Stimulated activated CD8-positive, alpha-beta memory T cell treated with anti-CD3 and anti-CD28 coated beads, Interleukin-7, amount 100 ng/mL, for 24 hours (primary cell): Measurements from ENCODE around the gene GTF3C4.
"Not testable (repeated sequence)": the region's sequence is repeated elsewhere in the genome, so short reads cannot be mapped to it uniquely, and the experiment has no call there.

Experiments
- DNase-seq: peaks from one replicate; pipeline ENCODE4 v3.0.0-alpha.2; 2020; ENCODE audit warnings: low read depth

The GTF3C4 gene

GRCh38 chr9:132699956-132700355, 29.7 kb downstream of the GTF3C4 start:
- no peak for DNase-seq

- DNase-seq: no peak
These were observed 32.0 kb downstream of the GTF3C4 start for GRCh38 chr9:132702254-132702653.

GRCh38 chr9:132703336-132703735, 33.1 kb downstream of the GTF3C4 start:
- DNase-seq: no peak

- no peak for DNase-seq
These were observed 38.0 kb downstream of the GTF3C4 start for GRCh38 chr9:132708239-132708638.

- DNase-seq: no peak
These were observed 38.6 kb downstream of the GTF3C4 start for GRCh38 chr9:132708769-132709430.

- no peak for DNase-seq
These were observed 40.1 kb downstream of the GTF3C4 start for GRCh38 chr9:132710333-132710732.

DNA sequence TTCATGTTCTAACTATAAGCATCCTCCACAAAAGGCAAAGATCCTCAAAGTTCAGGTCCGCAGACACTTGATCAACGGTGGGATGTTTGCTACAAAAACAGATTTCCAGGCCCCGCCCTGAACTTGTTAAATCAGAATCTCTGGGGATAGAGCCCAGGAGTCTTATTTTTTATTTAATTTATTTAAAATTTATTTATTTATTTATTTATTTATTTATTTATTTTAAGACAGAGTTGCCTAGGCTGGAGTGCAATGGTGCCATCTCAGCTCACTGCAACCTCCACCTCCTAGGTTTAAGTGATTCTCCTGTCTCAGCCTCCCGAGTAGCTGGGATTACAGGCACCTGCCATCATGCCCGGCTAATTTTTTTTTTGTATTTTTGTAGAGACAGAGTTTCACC, 40.9 kb downstream of the GTF3C4 start:
- not testable (repeated sequence) for DNase-seq

DNA sequence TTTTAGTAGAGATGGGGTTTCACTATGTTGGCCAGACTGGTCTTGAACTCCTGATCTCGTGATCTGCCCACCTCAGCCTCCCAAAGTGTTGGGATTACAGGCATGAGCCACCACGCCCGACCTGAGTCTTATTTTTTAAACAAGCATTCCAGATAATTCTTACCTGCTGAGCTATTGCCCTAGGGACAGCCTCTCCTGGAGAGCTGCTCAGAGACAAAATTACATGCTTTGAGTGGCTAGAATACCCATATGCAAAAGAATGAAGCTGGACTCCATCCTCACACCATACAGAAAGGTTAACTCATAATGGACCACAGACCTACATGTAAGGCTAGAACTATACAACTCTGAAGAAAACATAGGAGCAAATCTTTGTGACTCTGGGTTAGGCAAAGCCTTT, 41.6 kb downstream of the GTF3C4 start:
- no peak for DNase-seq

GRCh38 chr9:132712753-132713152, 42.5 kb downstream of the GTF3C4 start:
- DNase-seq: no peak

- no peak for DNase-seq
These were observed 45.7 kb downstream of the GTF3C4 start for GRCh38 chr9:132716007-132716406.

- no peak for DNase-seq
These were observed 47.2 kb downstream of the GTF3C4 start for GRCh38 chr9:132717326-132717945.

DNA sequence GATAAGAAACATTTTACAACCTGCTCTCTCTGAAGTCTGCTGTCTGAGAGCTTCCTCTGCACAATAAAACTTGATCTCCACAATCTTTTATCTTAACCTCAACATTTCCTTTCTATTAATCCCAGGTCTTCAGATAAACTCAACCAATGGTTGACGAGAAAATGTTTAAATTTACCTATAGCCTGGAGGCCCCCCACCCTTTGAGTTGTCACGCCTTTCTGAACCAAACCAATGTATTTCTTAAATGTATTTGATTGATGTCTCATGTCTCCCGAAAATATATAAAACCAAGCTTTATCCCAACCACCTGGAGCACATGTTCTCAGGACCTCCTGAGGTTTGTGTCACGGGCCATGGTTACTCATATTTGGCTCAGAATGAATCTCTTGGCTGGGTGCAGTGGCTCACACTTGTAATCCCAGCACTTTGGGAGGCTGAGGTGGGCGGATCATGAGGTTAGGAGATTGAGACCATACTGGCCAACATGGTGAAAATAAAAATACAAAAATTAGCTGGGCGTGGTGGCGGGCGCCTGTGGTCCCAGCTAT, 48.2 kb downstream of the GTF3C4 start:
- DNase-seq: not testable (repeated sequence)

DNA sequence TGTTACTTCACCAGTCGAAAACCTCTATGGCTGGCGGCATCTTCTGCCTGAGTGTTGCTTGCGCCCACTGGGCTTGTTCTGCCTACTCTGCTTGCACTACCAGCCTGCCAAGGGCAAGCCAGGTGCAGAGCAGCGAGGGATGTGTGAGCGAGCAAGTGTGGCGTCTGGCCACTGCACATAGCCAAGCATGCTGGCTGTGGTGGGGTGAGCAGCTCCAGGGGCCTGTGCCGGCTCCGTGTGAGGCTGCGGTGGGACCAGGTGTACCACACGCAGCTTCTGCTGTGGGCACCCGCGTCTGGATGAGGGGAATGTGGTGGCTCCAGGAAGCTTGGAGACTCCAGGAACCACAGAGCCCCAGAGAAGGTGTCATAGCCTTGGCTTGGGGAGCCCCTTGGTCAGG, 51.4 kb downstream of the GTF3C4 start:
- DNase-seq: no peak

DNA sequence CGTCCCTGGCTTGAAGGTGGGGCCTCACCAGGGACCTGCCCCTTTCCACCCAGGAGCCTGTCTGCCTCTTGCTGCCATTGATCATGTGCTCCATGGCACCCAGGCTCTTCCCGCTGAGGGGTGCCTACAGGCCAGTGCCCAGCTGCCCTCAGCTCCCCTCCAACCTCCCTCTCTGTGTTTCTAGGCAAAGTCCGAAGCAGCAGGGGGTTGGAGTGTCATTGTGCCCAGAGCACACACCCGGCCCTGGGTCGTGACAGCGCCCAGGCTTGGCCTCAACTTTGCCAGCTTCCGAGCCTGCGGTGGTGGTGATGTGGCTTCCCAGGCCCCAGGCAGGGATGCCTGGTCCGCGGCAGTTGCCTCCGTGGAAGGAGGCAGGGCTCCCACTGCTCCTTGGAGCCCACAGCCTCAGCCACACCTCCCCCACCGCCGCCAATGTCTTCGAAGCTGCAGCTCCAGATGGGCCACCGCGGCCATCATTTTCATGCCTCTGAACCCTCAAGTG, 52.4 kb downstream of the GTF3C4 start:
- no peak for DNase-seq

DNA sequence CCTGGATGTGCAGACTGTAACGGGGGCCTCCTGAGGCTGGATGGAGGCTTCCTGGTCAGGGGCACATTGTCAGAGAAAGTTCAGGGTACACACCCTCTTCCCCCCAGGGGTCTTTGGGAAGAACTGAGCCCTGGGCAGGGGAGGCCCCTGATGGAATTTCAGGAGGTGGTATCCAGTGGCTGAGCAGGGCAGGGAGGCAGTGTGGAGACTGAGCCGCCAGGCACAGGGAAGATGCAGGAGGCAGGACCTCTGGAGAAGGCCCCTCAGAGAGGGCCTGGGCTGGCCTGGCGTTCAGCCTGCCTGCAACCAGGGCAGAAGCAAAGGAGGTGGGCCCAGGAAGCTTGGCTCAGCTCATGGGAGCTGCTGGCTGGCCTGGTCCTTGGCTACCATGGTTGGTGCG, 53.5 kb downstream of the GTF3C4 start:
- DNase-seq: no peak

- DNase-seq: no peak
These were observed 55.0 kb downstream of the GTF3C4 start for GRCh38 chr9:132725306-132725705.

DNA sequence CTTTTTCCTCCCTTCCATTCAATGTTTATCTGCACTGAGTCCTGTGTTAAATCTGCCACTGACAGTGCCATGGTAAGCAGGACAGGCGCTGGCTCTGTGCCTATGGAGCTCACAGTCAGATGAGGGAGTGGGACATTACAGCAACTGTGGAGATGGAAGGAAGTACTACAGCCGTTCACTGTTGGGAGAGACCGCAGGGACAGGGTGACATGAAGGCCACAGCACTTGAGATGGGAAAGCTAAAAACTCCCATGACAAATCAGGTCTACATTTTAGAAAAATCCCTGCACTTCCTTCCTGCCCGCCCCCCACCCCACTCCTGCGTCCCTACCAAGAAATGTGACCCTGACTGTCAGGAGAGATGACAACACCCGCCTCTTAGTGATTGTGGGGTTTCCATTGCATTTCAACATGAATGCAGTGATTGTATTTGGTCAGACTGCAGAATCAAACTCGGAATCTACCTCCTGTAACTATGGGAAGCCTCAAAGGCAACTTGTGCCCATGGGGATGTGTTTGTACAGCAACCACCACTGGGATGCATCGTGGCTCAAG, 56.4 kb downstream of the GTF3C4 start:
- DNase-seq: no peak

GRCh38 chr9:132728071-132728470, 57.8 kb downstream of the GTF3C4 start:
- no peak for DNase-seq

GRCh38 chr9:132728497-132728896, 58.2 kb downstream of the GTF3C4 start:
- DNase-seq: no peak

DNA sequence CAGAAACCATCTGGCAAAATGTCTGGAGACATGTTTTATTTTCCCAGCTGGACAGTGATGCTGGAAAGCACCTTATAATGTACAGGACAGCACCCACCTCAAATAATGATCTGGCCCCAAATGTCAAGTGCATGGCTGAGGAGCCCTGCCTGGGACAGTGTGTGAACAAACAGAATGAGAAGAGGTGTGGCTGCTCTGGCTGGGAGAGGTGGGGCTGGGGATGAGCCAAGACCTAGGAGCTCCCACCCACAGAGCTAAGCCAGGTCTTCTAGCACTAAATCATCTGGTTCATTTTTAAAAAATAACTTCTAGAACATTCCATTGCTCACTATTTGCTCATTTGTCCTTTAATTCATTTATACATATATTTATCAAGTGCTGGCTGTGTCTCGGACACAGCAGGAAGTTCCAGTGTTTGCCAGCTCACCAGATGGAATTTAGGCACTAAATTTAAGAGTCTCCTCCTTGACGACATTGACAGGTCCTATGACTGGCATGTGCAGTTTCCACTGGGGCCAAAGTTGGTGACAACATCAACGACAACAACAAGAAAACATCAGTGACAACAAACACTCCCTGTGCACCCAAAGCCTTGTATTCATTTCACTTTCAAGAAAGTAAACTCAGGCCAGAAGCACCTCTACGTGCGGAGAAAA, 59.1 kb downstream of the GTF3C4 start:
- no peak for DNase-seq

- DNase-seq: no peak
These were observed 60.1 kb downstream of the GTF3C4 start for GRCh38 chr9:132730054-132731033.
